Neural cell (in vitro differentiated cells): ENCODE measurements around the gene CNOT6.

ENCODE experiments used
- CTCF ChIP-seq: fragments of 450-650 bp; IDR thresholded peaks from 2 replicates; pipeline ENCODE4 v1.5.1; 2014; ENCODE audit warnings: antibody characterized with exemption, mild to moderate bottlenecking, moderate library complexity; ENCODE audit not compliant: poor library complexity, severe bottlenecking
- EP300 ChIP-seq: fragments of 450-650 bp; conservative IDR thresholded peaks from 2 replicates; pipeline ENCODE4 v1.6.1; 2014; ENCODE audit warnings: antibody characterized with exemption, mild to moderate bottlenecking, moderate library complexity; ENCODE audit not compliant: poor library complexity, severe bottlenecking
- EZH2 ChIP-seq: fragments of 200-600, 300-800 bp; shearing (Covaris generic), sonication (generic); IDR thresholded peaks from 2 replicates; pipeline ENCODE4 v1.6.1; 2014; ENCODE audit warnings: antibody characterized with exemption, low read length, borderline replicate concordance, mild to moderate bottlenecking; ENCODE audit not compliant: insufficient read depth, poor library complexity, severe bottlenecking
- POLR2AphosphoS5 ChIP-seq: IDR thresholded peaks from 2 replicates; pipeline ENCODE4 v1.6.1; 2012
- RAD21 ChIP-seq: fragments of 450-650 bp; conservative IDR thresholded peaks from 2 replicates; pipeline ENCODE4 v1.6.1; 2014; ENCODE audit warnings: antibody characterized with exemption, mild to moderate bottlenecking, moderate library complexity
- SMC3 ChIP-seq: fragments of 450-650 bp; conservative IDR thresholded peaks from 2 replicates; pipeline ENCODE4 v1.6.1; 2014; ENCODE audit warnings: antibody characterized with exemption, mild to moderate bottlenecking, moderate library complexity; ENCODE audit not compliant: poor library complexity
- TAF1 ChIP-seq: IDR thresholded peaks from 2 replicates; pipeline ENCODE4 v1.6.1; 2012; ENCODE audit warnings: low read depth
- TF ChIP-seq, protein P1 (sequence below): IDR thresholded peaks from 2 replicates; pipeline ENCODE4 v1.6.1; 2012; ENCODE audit warnings: borderline replicate concordance

DNA sequence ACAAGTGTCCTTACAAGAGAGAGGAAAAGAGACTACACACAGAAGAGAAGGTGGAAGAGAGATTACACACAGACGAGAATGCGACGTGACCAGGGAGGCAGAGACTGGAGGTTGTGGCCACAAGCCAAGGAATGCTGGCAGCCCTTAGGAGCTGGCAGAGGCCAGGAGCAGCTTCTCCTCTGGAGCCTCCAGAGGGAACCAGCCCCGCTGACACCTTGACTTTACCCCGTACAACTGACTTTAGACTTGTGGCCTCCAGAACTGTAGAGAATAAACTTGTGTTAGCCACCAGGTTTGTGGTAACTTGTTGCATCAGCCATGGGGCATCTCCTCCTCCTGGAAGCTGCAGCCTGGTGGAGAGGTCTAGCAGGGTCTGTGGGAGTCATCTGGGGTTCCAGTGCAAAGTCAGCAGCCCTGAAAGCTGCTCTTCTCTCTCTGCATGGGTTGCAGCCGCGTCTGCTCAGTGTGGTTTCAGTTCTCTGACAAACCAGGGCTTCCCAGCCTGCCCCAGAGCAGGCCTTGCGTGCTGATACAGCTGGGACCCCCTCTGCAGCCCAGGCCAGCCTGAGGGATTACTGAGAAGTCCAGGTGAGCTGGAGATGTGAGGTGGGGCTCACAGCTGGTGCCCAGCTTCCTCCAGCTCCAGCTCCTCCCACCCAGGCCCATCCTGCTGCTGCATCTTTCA lies 30.8 kb upstream of the CNOT6 start:
- TF ChIP-seq RAD21 (no peak), TAF1 (no peak), CTCF (no peak), EZH2 (no peak), EP300 (no peak), SMC3 (no peak), POLR2AphosphoS5 (no peak)
- TF ChIP-seq, protein P1, sequence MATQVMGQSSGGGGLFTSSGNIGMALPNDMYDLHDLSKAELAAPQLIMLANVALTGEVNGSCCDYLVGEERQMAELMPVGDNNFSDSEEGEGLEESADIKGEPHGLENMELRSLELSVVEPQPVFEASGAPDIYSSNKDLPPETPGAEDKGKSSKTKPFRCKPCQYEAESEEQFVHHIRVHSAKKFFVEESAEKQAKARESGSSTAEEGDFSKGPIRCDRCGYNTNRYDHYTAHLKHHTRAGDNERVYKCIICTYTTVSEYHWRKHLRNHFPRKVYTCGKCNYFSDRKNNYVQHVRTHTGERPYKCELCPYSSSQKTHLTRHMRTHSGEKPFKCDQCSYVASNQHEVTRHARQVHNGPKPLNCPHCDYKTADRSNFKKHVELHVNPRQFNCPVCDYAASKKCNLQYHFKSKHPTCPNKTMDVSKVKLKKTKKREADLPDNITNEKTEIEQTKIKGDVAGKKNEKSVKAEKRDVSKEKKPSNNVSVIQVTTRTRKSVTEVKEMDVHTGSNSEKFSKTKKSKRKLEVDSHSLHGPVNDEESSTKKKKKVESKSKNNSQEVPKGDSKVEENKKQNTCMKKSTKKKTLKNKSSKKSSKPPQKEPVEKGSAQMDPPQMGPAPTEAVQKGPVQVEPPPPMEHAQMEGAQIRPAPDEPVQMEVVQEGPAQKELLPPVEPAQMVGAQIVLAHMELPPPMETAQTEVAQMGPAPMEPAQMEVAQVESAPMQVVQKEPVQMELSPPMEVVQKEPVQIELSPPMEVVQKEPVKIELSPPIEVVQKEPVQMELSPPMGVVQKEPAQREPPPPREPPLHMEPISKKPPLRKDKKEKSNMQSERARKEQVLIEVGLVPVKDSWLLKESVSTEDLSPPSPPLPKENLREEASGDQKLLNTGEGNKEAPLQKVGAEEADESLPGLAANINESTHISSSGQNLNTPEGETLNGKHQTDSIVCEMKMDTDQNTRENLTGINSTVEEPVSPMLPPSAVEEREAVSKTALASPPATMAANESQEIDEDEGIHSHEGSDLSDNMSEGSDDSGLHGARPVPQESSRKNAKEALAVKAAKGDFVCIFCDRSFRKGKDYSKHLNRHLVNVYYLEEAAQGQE = no peak
